ENCODE results near the gene NPIPB5. TPM values are rescaled to one million over a fixed set of nuclear protein-coding genes. Genes with fewer than 3 reads are reported as not detected.
"Not testable (repeated sequence)": the region's sequence is repeated elsewhere in the genome, so short reads cannot be mapped to it uniquely, and the experiment has no call there.

Gene NPIPB5
- 100 to 1,000 TPM; 275 to 318 TPM for total RNA-seq
- 71.5 TPM for polyA plus RNA-seq (2013, experiment 1 of 2)
- 72.4 TPM for polyA plus RNA-seq (2013, experiment 2 of 2)
- long read RNA-seq, experiment 1, partial matches to known transcripts: 0 of 6 reads
- long read RNA-seq, experiment 1, other reads (novel, unspliced or antisense): 6 of 6 reads
- long read RNA-seq, experiment 2, partial matches to known transcripts: 0 of 5 reads
- long read RNA-seq, experiment 2, other reads (novel, unspliced or antisense): 5 of 5 reads
- long read RNA-seq, experiment 3, partial matches to known transcripts: 0 of 6 reads
- long read RNA-seq, experiment 3, other reads (novel, unspliced or antisense): 6 of 6 reads
- long read RNA-seq, experiment 4: 0 reads

- H3K4me1 Mint-ChIP-seq; H3K27ac Mint-ChIP-seq; H3K36me3 ChIP-seq (ENCODE audit: control insufficient read depth, insufficient read depth, low read length); H3K4me3 Mint-ChIP-seq; H3K36me3 Mint-ChIP-seq (ENCODE audit: low read depth); DNase-seq; H3K9ac ChIP-seq (ENCODE audit: extremely low read depth, low read length, poor library complexity, severe bottlenecking); H3K27me3 ChIP-seq (ENCODE audit: control insufficient read depth, insufficient read depth, low read length, poor library complexity, severe bottlenecking); H3K9me3 ChIP-seq (ENCODE audit: control insufficient read depth, low read length); H3K27me3 Mint-ChIP-seq (ENCODE audit: insufficient read depth); H3K4me3 ChIP-seq (ENCODE audit: low read length); H3K4me1 ChIP-seq (ENCODE audit: control insufficient read depth, insufficient read depth, low read length); H3K27ac ChIP-seq (ENCODE audit: low read depth, low read length); H3K9me3 Mint-ChIP-seq: not testable (repeated sequence)
- no CpG with 5 or more reads among the region's 4 CpGs for WGBS, 2 experiments (ENCODE audit: insufficient coverage in 1 of 2, insufficient read length in 1 of 2)
Observed at GRCh38 chr16:22510591-22510990, at the start of gene NPIPB5. Gene NPIPB5, plus strand, starts transcription at chr16:22510891. Its CDS starts 2,911 bp downstream, at chr16:22513802.

GRCh38 chr16:22468846-22469245 is 41.8 kb upstream of the NPIPB5 start:
- H3K4me3 Mint-ChIP-seq; H3K4me1 Mint-ChIP-seq; H3K9me3 Mint-ChIP-seq; H3K36me3 Mint-ChIP-seq (ENCODE audit: low read depth); DNase-seq; H3K4me1 ChIP-seq (ENCODE audit: control insufficient read depth, insufficient read depth, low read length); H3K9me3 ChIP-seq (ENCODE audit: control insufficient read depth, low read length); H3K36me3 ChIP-seq (ENCODE audit: control insufficient read depth, insufficient read depth, low read length); H3K27ac ChIP-seq (ENCODE audit: low read depth, low read length); H3K27me3 ChIP-seq (ENCODE audit: control insufficient read depth, insufficient read depth, low read length, poor library complexity, severe bottlenecking); H3K27ac Mint-ChIP-seq; H3K27me3 Mint-ChIP-seq (ENCODE audit: insufficient read depth); H3K4me3 ChIP-seq (ENCODE audit: low read length); H3K9ac ChIP-seq (ENCODE audit: extremely low read depth, low read length, poor library complexity, severe bottlenecking): not testable (repeated sequence)
- 100% methylated on average over 1 of the region's 6 CpGs; no CpG with 5 or more reads in 1 of the 2 experiments for WGBS, 2 experiments (ENCODE audit: insufficient coverage in 1 of 2, insufficient read length in 1 of 2)

- H3K27ac Mint-ChIP-seq: peak overlapping the region; percentile 42
- H3K4me3 ChIP-seq (ENCODE audit: low read length); H3K9me3 ChIP-seq (ENCODE audit: control insufficient read depth, low read length); H3K4me3 Mint-ChIP-seq; H3K27me3 Mint-ChIP-seq (ENCODE audit: insufficient read depth); H3K36me3 Mint-ChIP-seq (ENCODE audit: low read depth); H3K4me1 Mint-ChIP-seq; H3K27me3 ChIP-seq (ENCODE audit: control insufficient read depth, insufficient read depth, low read length, poor library complexity, severe bottlenecking); H3K4me1 ChIP-seq (ENCODE audit: control insufficient read depth, insufficient read depth, low read length); H3K36me3 ChIP-seq (ENCODE audit: control insufficient read depth, insufficient read depth, low read length); H3K9ac ChIP-seq (ENCODE audit: extremely low read depth, low read length, poor library complexity, severe bottlenecking); H3K9me3 Mint-ChIP-seq; H3K27ac ChIP-seq (ENCODE audit: low read depth, low read length): not testable (repeated sequence)
- DNase-seq: peak; percentile 30
- 86 to 97% methylated on average over 3 of the region's 4 CpGs for WGBS, 2 experiments (ENCODE audit: insufficient coverage in 1 of 2, insufficient read length in 1 of 2)
Observed at GRCh38 chr16:22537996-22538395, 27.3 kb downstream of the NPIPB5 start.

- H3K9me3 Mint-ChIP-seq; H3K27ac ChIP-seq (ENCODE audit: low read depth, low read length); H3K36me3 ChIP-seq (ENCODE audit: control insufficient read depth, insufficient read depth, low read length); H3K4me3 Mint-ChIP-seq; H3K27me3 Mint-ChIP-seq (ENCODE audit: insufficient read depth); H3K36me3 Mint-ChIP-seq (ENCODE audit: low read depth); H3K9ac ChIP-seq (ENCODE audit: extremely low read depth, low read length, poor library complexity, severe bottlenecking); H3K27me3 ChIP-seq (ENCODE audit: control insufficient read depth, insufficient read depth, low read length, poor library complexity, severe bottlenecking); H3K9me3 ChIP-seq (ENCODE audit: control insufficient read depth, low read length); H3K4me3 ChIP-seq (ENCODE audit: low read length); DNase-seq; H3K4me1 Mint-ChIP-seq; H3K4me1 ChIP-seq (ENCODE audit: control insufficient read depth, insufficient read depth, low read length); H3K27ac Mint-ChIP-seq: not testable (repeated sequence)
- WGBS, 2 experiments (ENCODE audit: insufficient coverage in 1 of 2, insufficient read length in 1 of 2): 60% methylated on average over 1 of the region's 2 CpGs; no CpG with 5 or more reads in 1 of the 2 experiments
Observed at GRCh38 chr16:22544809-22545208, 34.1 kb downstream of the NPIPB5 start.

GRCh38 chr16:22546630-22547029 is 35.9 kb downstream of the NPIPB5 start:
- WGBS, 2 experiments (ENCODE audit: insufficient coverage in 1 of 2, insufficient read length in 1 of 2): 97 to 100% methylated on average over 1 to 2 of the region's 2 CpGs
- not testable (repeated sequence) for H3K4me1 ChIP-seq (ENCODE audit: control insufficient read depth, insufficient read depth, low read length); H3K36me3 Mint-ChIP-seq (ENCODE audit: low read depth); H3K4me3 Mint-ChIP-seq; H3K27ac Mint-ChIP-seq; H3K36me3 ChIP-seq (ENCODE audit: control insufficient read depth, insufficient read depth, low read length); H3K9ac ChIP-seq (ENCODE audit: extremely low read depth, low read length, poor library complexity, severe bottlenecking); H3K27me3 Mint-ChIP-seq (ENCODE audit: insufficient read depth); H3K9me3 Mint-ChIP-seq; H3K27ac ChIP-seq (ENCODE audit: low read depth, low read length); H3K27me3 ChIP-seq (ENCODE audit: control insufficient read depth, insufficient read depth, low read length, poor library complexity, severe bottlenecking); H3K4me3 ChIP-seq (ENCODE audit: low read length); H3K9me3 ChIP-seq (ENCODE audit: control insufficient read depth, low read length); H3K4me1 Mint-ChIP-seq
- peak; percentile 39 for DNase-seq

- not testable (repeated sequence) for H3K9ac ChIP-seq (ENCODE audit: extremely low read depth, low read length, poor library complexity, severe bottlenecking); H3K9me3 Mint-ChIP-seq; H3K4me1 ChIP-seq (ENCODE audit: control insufficient read depth, insufficient read depth, low read length); H3K4me3 ChIP-seq (ENCODE audit: low read length); H3K27me3 Mint-ChIP-seq (ENCODE audit: insufficient read depth); H3K9me3 ChIP-seq (ENCODE audit: control insufficient read depth, low read length); H3K4me1 Mint-ChIP-seq; H3K4me3 Mint-ChIP-seq; H3K36me3 ChIP-seq (ENCODE audit: control insufficient read depth, insufficient read depth, low read length); H3K27ac Mint-ChIP-seq; H3K27me3 ChIP-seq (ENCODE audit: control insufficient read depth, insufficient read depth, low read length, poor library complexity, severe bottlenecking); H3K27ac ChIP-seq (ENCODE audit: low read depth, low read length); H3K36me3 Mint-ChIP-seq (ENCODE audit: low read depth)
- DNase-seq: peak; percentile 22
- WGBS, 2 experiments (ENCODE audit: insufficient coverage in 1 of 2, insufficient read length in 1 of 2): 94 to 98% methylated on average over 2 of the region's 2 CpGs
Observed at GRCh38 chr16:22547170-22547765, 36.6 kb downstream of the NPIPB5 start.

- H3K27me3 ChIP-seq (ENCODE audit: control insufficient read depth, insufficient read depth, low read length, poor library complexity, severe bottlenecking); H3K4me1 ChIP-seq (ENCODE audit: control insufficient read depth, insufficient read depth, low read length); H3K4me3 Mint-ChIP-seq; H3K27ac ChIP-seq (ENCODE audit: low read depth, low read length); H3K9me3 ChIP-seq (ENCODE audit: control insufficient read depth, low read length); H3K36me3 Mint-ChIP-seq (ENCODE audit: low read depth); H3K4me3 ChIP-seq (ENCODE audit: low read length); H3K27me3 Mint-ChIP-seq (ENCODE audit: insufficient read depth); H3K9ac ChIP-seq (ENCODE audit: extremely low read depth, low read length, poor library complexity, severe bottlenecking); H3K27ac Mint-ChIP-seq; H3K9me3 Mint-ChIP-seq; H3K36me3 ChIP-seq (ENCODE audit: control insufficient read depth, insufficient read depth, low read length); DNase-seq; H3K4me1 Mint-ChIP-seq: not testable (repeated sequence)
- WGBS, 2 experiments (ENCODE audit: insufficient coverage in 1 of 2, insufficient read length in 1 of 2): 100% methylated on average over 2 of the region's 6 CpGs
Observed at GRCh38 chr16:22549853-22550252, 39.2 kb downstream of the NPIPB5 start.
